ENCODE results near the gene KCNJ15. TPM values are rescaled to one million over a fixed set of nuclear protein-coding genes. Genes with fewer than 3 reads are reported as not detected.

KCNJ15 gene
- total RNA-seq, 1 donor from 2014 or later = 3.9 TPM

GRCh38 chr21:38312822-38313221 is 56.0 kb downstream of the KCNJ15 start:
- Mint-ChIP-seq H3K36me3 (no peaks in the 10 kb centered on the region), H3K27me3 (no peaks in the 10 kb centered on the region), H3K4me3 (no peak overlapping the region), H3K27ac (no peak overlapping the region), H3K9me3 (peaks cover 9% of the 10 kb centered on the region), H3K4me1 (ENCODE audit: unreplicated experiment) (peaks cover 26% of the 10 kb centered on the region)
- DNase-seq (ENCODE audit: extremely low spot score, unreplicated experiment) = no peak
- no peak for TF ChIP-seq CTCF (conservative IDR thresholded peaks at IDR 0.05)

- peaks cover 8% of the 10 kb centered on the region for H3K9me3 Mint-ChIP-seq
- TF ChIP-seq CTCF (conservative IDR thresholded peaks at IDR 0.05) = no peak
- peaks cover 18% of the 10 kb centered on the region for H3K4me1 Mint-ChIP-seq (ENCODE audit: unreplicated experiment)
- DNase-seq (ENCODE audit: extremely low spot score, unreplicated experiment) = no peak
- no peaks in the 10 kb centered on the region for H3K27me3 Mint-ChIP-seq
- H3K4me3 Mint-ChIP-seq = no peak overlapping the region
- H3K36me3 Mint-ChIP-seq = no peaks in the 10 kb centered on the region
- H3K27ac Mint-ChIP-seq = no peak overlapping the region
Measured at GRCh38 chr21:38314558-38314957, 57.8 kb downstream of the KCNJ15 start.

DNA sequence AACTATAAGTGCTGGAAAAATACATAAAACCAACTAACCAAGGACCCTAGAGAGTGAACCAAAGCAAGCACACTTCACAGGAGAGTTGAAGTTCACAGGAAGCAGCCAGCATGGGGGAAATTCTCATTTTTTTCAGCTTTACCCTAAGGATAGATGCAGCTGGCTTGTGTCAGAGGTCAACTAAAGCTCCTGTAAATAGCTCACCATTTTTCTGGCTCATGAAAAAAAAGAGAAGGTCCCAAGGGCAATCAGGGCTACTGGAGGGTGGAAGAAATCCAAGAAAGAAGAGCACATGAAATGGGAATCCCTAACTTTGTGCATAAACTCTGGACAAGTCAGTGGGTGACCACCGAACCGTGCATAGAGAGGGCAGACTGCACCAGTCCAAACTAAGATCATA is 58.3 kb downstream of the KCNJ15 start:
- H3K36me3 Mint-ChIP-seq = no peaks in the 10 kb centered on the region
- DNase-seq (ENCODE audit: extremely low spot score, unreplicated experiment) = no peak
- H3K4me1 Mint-ChIP-seq (ENCODE audit: unreplicated experiment) = peaks cover 18% of the 10 kb centered on the region
- no peak for TF ChIP-seq CTCF (conservative IDR thresholded peaks at IDR 0.05)
- H3K9me3 Mint-ChIP-seq = peaks cover 8% of the 10 kb centered on the region
- no peak overlapping the region for H3K27ac Mint-ChIP-seq
- H3K27me3 Mint-ChIP-seq = no peaks in the 10 kb centered on the region
- H3K4me3 Mint-ChIP-seq = no peak overlapping the region

GRCh38 chr21:38319781-38320180 is 63.0 kb downstream of the KCNJ15 start:
- H3K9me3 Mint-ChIP-seq = peaks cover 8% of the 10 kb centered on the region
- H3K4me1 Mint-ChIP-seq (ENCODE audit: unreplicated experiment) = peaks cover 19% of the 10 kb centered on the region
- peaks cover 3% of the 10 kb centered on the region for H3K27me3 Mint-ChIP-seq
- H3K36me3 Mint-ChIP-seq = no peaks in the 10 kb centered on the region
- no peak for TF ChIP-seq CTCF (conservative IDR thresholded peaks at IDR 0.05)
- no peak overlapping the region for H3K4me3 Mint-ChIP-seq
- no peak overlapping the region for H3K27ac Mint-ChIP-seq
- no peak for DNase-seq (ENCODE audit: extremely low spot score, unreplicated experiment)

DNA sequence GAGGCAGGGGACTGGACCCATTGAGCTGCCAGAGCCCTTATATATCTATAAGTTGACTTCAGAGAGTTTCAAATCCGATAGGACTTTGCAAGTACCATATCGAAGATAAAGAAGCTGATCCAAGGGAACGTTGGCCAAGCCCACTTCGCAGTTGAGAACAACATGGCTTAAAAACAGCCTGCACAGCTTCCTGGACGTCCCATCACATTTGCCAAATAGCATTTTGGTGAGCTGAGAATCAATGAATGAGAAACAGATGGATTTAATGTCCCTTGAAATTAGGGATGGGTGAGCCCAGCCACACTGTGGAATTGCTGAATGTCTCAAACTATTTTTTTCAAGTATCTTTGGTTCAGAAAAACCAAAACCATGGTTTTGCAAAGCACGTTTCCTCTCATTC is 64.8 kb downstream of the KCNJ15 start:
- TF ChIP-seq CTCF (conservative IDR thresholded peaks at IDR 0.05) = no peak
- no peak overlapping the region for H3K27ac Mint-ChIP-seq
- DNase-seq (ENCODE audit: extremely low spot score, unreplicated experiment) = no peak
- peaks cover 8% of the 10 kb centered on the region for H3K9me3 Mint-ChIP-seq
- no peaks in the 10 kb centered on the region for H3K36me3 Mint-ChIP-seq
- H3K27me3 Mint-ChIP-seq = peaks cover 3% of the 10 kb centered on the region
- peaks cover 15% of the 10 kb centered on the region for H3K4me1 Mint-ChIP-seq (ENCODE audit: unreplicated experiment)
- H3K4me3 Mint-ChIP-seq = no peak overlapping the region

Measured in type B pancreatic cell (in vitro differentiated cells).